ENCODE data around the gene IQGAP2. TPM values are rescaled to one million over a fixed set of nuclear protein-coding genes. Genes with fewer than 3 reads are reported as not detected.

The IQGAP2 gene
- total and polyA plus RNA-seq, 5 donors: 3.0 to 9.2 (median 6.2) TPM

DNA sequence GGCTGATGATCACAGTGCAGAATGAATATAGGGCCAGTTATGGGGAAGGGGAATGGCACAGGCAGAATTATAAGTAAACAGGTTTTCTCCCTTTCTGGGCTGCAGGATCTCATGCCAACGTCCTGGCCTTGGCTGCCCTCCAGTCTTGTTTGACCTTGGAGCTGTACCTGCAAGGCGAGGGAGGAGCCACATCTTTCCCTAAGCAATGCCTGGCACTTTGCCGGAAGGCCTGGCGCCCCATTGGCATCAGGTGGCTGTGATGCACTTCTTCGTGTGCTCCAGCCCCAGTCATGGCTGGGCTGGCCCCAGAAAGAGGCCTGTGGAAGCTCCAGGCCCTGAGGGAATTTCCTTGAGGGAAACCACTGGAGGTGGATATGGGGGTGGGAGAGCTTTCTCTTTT, 16.7 kb upstream of the IQGAP2 start:
- no peaks in the 10 kb centered on the region for H3K4me1 ChIP-seq (ENCODE audit: control insufficient read depth, insufficient read depth, low read length)
- WGBS: 78% methylated on average over 5 of the region's 5 CpGs
- intact Hi-C loops (cut with DNase I): no loop called here
- no peak overlapping the region for H3K4me3 ChIP-seq (ENCODE audit: low read length)
- DNase-seq (no peak), ATAC-seq (no peak)
- no peaks in the 10 kb centered on the region for H3K9me3 ChIP-seq (ENCODE audit: control insufficient read depth, low read length)
- no peaks in the 10 kb centered on the region for H3K27me3 ChIP-seq (ENCODE audit: control insufficient read depth, insufficient read depth)
- no peak overlapping the region for H3K27ac ChIP-seq (ENCODE audit: low read length)

- intact Hi-C loops (cut with DNase I): no loop called here
- ATAC-seq (no peak), DNase-seq (no peak)
- Histone ChIP-seq H3K9me3 (ENCODE audit: control insufficient read depth, low read length) (no peaks in the 10 kb centered on the region), H3K4me3 (ENCODE audit: low read length) (no peak overlapping the region), H3K27ac (ENCODE audit: low read length) (no peak overlapping the region), H3K27me3 (ENCODE audit: control insufficient read depth, insufficient read depth) (no peaks in the 10 kb centered on the region), H3K4me1 (ENCODE audit: control insufficient read depth, insufficient read depth, low read length) (no peaks in the 10 kb centered on the region)
- 89% methylated on average over 1 of the region's 1 CpG for WGBS
These were observed 14.8 kb upstream of the IQGAP2 start for GRCh38 chr5:76388236-76388635.

- ATAC-seq: no peak
- WGBS: 81% methylated on average over 11 of the region's 11 CpGs
These were observed 14.1 kb upstream of the IQGAP2 start for GRCh38 chr5:76388791-76389512.

GRCh38 chr5:76389513-76390154, 13.5 kb upstream of the IQGAP2 start:
- Histone ChIP-seq H3K9me3 (ENCODE audit: control insufficient read depth, low read length) (no peaks in the 10 kb centered on the region), H3K4me1 (ENCODE audit: control insufficient read depth, insufficient read depth, low read length) (no peaks in the 10 kb centered on the region), H3K27ac (ENCODE audit: low read length) (no peak overlapping the region), H3K27me3 (ENCODE audit: control insufficient read depth, insufficient read depth) (no peaks in the 10 kb centered on the region), H3K4me3 (ENCODE audit: low read length) (no peak overlapping the region)
- 81% methylated on average over 13 of the region's 13 CpGs for WGBS
- ATAC-seq (no peak), DNase-seq (no peak)
- intact Hi-C loops (cut with DNase I): no loop called here

More at GRCh38 chr5:76388791-76389512, 14.1 kb upstream of the IQGAP2 start:
- Histone ChIP-seq H3K4me1 (ENCODE audit: control insufficient read depth, insufficient read depth, low read length) (no peaks in the 10 kb centered on the region), H3K4me3 (ENCODE audit: low read length) (no peak overlapping the region), H3K27me3 (ENCODE audit: control insufficient read depth, insufficient read depth) (no peaks in the 10 kb centered on the region), H3K27ac (ENCODE audit: low read length) (no peak overlapping the region), H3K9me3 (ENCODE audit: control insufficient read depth, low read length) (no peaks in the 10 kb centered on the region)
- intact Hi-C loops (cut with DNase I): no loop called here
- DNase-seq: no peak

- Histone ChIP-seq H3K27me3 (ENCODE audit: control insufficient read depth, insufficient read depth) (no peaks in the 10 kb centered on the region), H3K4me1 (ENCODE audit: control insufficient read depth, insufficient read depth, low read length) (no peaks in the 10 kb centered on the region), H3K4me3 (ENCODE audit: low read length) (no peak overlapping the region), H3K9me3 (ENCODE audit: control insufficient read depth, low read length) (no peaks in the 10 kb centered on the region), H3K27ac (ENCODE audit: low read length) (no peak overlapping the region)
- intact Hi-C loops (cut with DNase I): no loop called here
- DNase-seq (no peak), ATAC-seq (no peak)
- 84% methylated on average over 9 of the region's 9 CpGs for WGBS
These were observed 12.1 kb upstream of the IQGAP2 start for GRCh38 chr5:76391014-76391413.

GRCh38 chr5:76393035-76393680, 9.9 kb upstream of the IQGAP2 start:
- Histone ChIP-seq H3K9me3 (ENCODE audit: control insufficient read depth, low read length) (no peaks in the 10 kb centered on the region), H3K27me3 (ENCODE audit: control insufficient read depth, insufficient read depth) (peaks cover 2% of the 10 kb centered on the region), H3K4me3 (ENCODE audit: low read length) (no peak overlapping the region), H3K27ac (ENCODE audit: low read length) (no peak overlapping the region), H3K4me1 (ENCODE audit: control insufficient read depth, insufficient read depth, low read length) (no peaks in the 10 kb centered on the region)
- intact Hi-C loops (cut with DNase I): no loop called here
- no peak for DNase-seq
- 72% methylated on average over 5 of the region's 5 CpGs for WGBS
- ATAC-seq: no peak

DNA sequence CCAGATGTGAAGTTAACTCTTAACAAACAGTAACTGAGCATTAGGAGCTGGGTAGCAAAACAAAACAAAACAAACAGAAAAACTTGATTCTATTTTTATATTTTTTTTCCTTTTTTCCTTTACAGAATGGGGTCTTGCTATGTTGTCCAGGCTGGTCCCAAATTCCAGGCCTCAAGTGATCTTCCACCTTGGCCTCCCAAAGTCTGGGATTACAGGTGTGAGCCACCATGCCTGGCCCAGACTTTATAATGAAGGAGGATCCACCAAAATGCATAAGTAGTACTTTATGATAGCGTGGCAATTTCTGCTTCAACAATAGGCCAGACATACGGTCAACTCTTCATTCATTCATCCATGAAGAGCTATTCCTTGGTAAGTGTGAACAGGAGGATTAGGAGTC, 5.9 kb upstream of the IQGAP2 start:
- WGBS: 96% methylated on average over 2 of the region's 2 CpGs
- DNase-seq: no peak
- H3K27ac ChIP-seq (ENCODE audit: low read length): no peak overlapping the region
- peaks cover 4% of the 10 kb centered on the region for H3K27me3 ChIP-seq (ENCODE audit: control insufficient read depth, insufficient read depth)
- H3K4me1 ChIP-seq (ENCODE audit: control insufficient read depth, insufficient read depth, low read length): no peaks in the 10 kb centered on the region
- intact Hi-C loops (cut with DNase I): no loop called here
- H3K9me3 ChIP-seq (ENCODE audit: control insufficient read depth, low read length): no peaks in the 10 kb centered on the region
- H3K4me3 ChIP-seq (ENCODE audit: low read length): no peak overlapping the region
- ATAC-seq: no peak

DNA sequence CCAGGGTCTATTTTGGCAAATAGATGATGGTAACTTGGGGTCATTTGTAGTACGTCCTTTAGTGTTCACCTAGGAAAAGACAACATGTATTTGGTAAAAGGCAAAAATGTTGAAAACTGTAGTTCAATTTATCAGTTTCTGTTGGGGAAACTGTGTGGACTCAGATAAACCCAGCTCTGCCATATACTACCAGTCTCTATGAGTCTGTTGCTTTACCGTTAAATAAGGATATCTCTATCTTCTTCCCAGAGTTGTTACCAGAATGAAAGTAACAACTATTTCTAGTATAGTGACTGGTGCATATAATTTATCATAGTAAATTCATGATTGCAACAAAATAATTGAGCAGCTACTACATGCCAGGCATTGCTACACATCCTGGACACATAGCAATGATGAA, 3.8 kb upstream of the IQGAP2 start:
- ATAC-seq (no peak), DNase-seq (no peak)
- no peaks in the 10 kb centered on the region for H3K4me1 ChIP-seq (ENCODE audit: control insufficient read depth, insufficient read depth, low read length)
- no peak overlapping the region for H3K4me3 ChIP-seq (ENCODE audit: low read length)
- no peaks in the 10 kb centered on the region for H3K9me3 ChIP-seq (ENCODE audit: control insufficient read depth, low read length)
- 89% methylated on average over 2 of the region's 2 CpGs for WGBS
- H3K27ac ChIP-seq (ENCODE audit: low read length): no peak overlapping the region
- intact Hi-C loops (cut with DNase I): no loop called here
- H3K27me3 ChIP-seq (ENCODE audit: control insufficient read depth, insufficient read depth): peaks cover 4% of the 10 kb centered on the region

GRCh38 chr5:76400466-76400865, 2.6 kb upstream of the IQGAP2 start:
- 69% methylated on average over 5 of the region's 5 CpGs for WGBS
- intact Hi-C loops (cut with DNase I): no loop called here
- Histone ChIP-seq H3K27ac (ENCODE audit: low read length) (no peak overlapping the region), H3K4me1 (ENCODE audit: control insufficient read depth, insufficient read depth, low read length) (no peaks in the 10 kb centered on the region), H3K27me3 (ENCODE audit: control insufficient read depth, insufficient read depth) (peaks cover 4% of the 10 kb centered on the region), H3K9me3 (ENCODE audit: control insufficient read depth, low read length) (no peaks in the 10 kb centered on the region), H3K4me3 (ENCODE audit: low read length) (no peak overlapping the region)
- ATAC-seq (no peak), DNase-seq (no peak)

- peak overlapping the region; percentile 7 for H3K27ac ChIP-seq (ENCODE audit: low read length)
- 32% methylated on average over 11 of the region's 11 CpGs for WGBS
These were observed 1.3 kb upstream of the IQGAP2 start for GRCh38 chr5:76401801-76402250.

DNA sequence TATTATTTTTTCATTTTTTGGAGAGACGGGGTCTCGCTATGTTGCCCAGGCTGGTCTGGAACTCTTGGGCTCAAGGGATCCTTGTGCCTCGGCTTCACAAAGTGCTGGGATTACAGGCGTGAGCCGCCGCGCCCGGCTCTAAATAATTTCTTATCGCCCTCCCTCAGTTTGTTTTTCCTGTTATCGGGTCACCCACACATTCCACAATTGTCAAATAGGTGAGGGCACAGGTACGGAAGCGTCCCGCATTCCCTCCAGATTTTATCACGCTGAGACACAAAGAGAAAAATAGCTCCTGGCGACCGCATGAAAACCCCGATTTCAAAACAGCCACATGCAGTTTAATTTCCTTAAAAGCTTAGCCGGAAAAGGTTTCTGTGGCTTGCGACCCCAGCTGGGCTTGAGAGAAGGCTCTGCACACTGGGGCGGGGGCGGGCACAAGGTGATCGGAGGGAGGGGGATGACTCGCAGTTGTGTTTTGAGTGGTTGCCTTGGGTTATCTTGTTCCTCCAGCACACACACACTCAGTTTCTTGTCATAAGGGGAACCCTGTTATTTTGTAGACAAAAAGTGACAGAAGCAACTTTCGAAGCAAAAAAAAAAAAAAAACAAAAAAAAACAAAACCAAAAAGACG, 717 bp upstream of the IQGAP2 start:
- H3K4me1 ChIP-seq (ENCODE audit: control insufficient read depth, insufficient read depth, low read length): no peaks in the 10 kb centered on the region
- peak overlapping the region; percentile 23 for H3K27ac ChIP-seq (ENCODE audit: low read length)
- H3K9me3 ChIP-seq (ENCODE audit: control insufficient read depth, low read length): no peaks in the 10 kb centered on the region
- DNase-seq (peak; percentile 33 to 64 (median 63)), ATAC-seq (peak; percentile 50 to 64)
- WGBS: 4% methylated on average over 25 of the region's 25 CpGs
- H3K27me3 ChIP-seq (ENCODE audit: control insufficient read depth, insufficient read depth): peaks cover 4% of the 10 kb centered on the region
- intact Hi-C loops (cut with DNase I): no loop called here
- peak overlapping the region; percentile 63 for H3K4me3 ChIP-seq (ENCODE audit: low read length)

More at GRCh38 chr5:76401801-76402250, 1.3 kb upstream of the IQGAP2 start:
- intact Hi-C loops (cut with DNase I): no loop called here
- Histone ChIP-seq H3K9me3 (ENCODE audit: control insufficient read depth, low read length) (no peaks in the 10 kb centered on the region), H3K4me3 (ENCODE audit: low read length) (peak overlapping the region; percentile 63), H3K4me1 (ENCODE audit: control insufficient read depth, insufficient read depth, low read length) (no peaks in the 10 kb centered on the region), H3K27me3 (ENCODE audit: control insufficient read depth, insufficient read depth) (peaks cover 4% of the 10 kb centered on the region)
- DNase-seq: no peak
- ATAC-seq: no peak
